ENCODE measurements around the gene UHRF2. TPM values are rescaled to one million over a fixed set of nuclear protein-coding genes. Genes with fewer than 3 reads are reported as not detected.
A peak's percentile ranks its signal among the peaks of the same experiment; 100 is the strongest.

UHRF2 gene
- polyA plus RNA-seq, 3 donors = 1.6 to 36.4 (median 7.7) TPM

GRCh38 chr9:6460189-6460768 is 47.3 kb downstream of the UHRF2 start:
- Histone ChIP-seq H3K4me3 (replicated peaks in 1 of 3; ENCODE audit: low read depth in 2 of 3, low read length in 3 of 3) (no peak overlapping the region), H3K4me2 (replicated peaks; ENCODE audit: extremely low read depth, low read length, poor library complexity, severe bottlenecking) (no peak overlapping the region), H4K20me1 (ENCODE audit: insufficient read depth, low read length) (peaks cover 56% of the 10 kb centered on the region), H3K9me3 (replicated peaks in 1 of 2; ENCODE audit: control insufficient read depth in 1 of 2, insufficient read depth in 1 of 2, low read length in 2 of 2) (no peaks in the 10 kb centered on the region), H3K4me1 (ENCODE audit: control insufficient read depth in 1 of 2, insufficient read depth in 2 of 2, low read length in 2 of 2) (no peaks in the 10 kb centered on the region), H3K79me2 (ENCODE audit: insufficient read depth, low read length) (peaks cover 85% of the 10 kb centered on the region), H3K9ac (ENCODE audit: insufficient read depth, low read length, poor library complexity, severe bottlenecking) (no peak overlapping the region), H3K27ac (ENCODE audit: low read depth in 1 of 2, low read length in 2 of 2) (no peak overlapping the region), H2AFZ (ENCODE audit: insufficient read depth, low read depth, low read length, poor library complexity, severe bottlenecking) (no peak overlapping the region), H3K27me3 (ENCODE audit: control insufficient read depth in 2 of 2, insufficient read depth in 2 of 2, low read length in 2 of 2) (no peaks in the 10 kb centered on the region), H3K36me3 (replicated peaks in 1 of 2; ENCODE audit: control insufficient read depth in 1 of 2, insufficient read depth in 2 of 2, low read length in 2 of 2) (peaks cover 8 to 48% of the 10 kb centered on the region in 2 donors)
- no peak for DNase-seq
- peak overlapping the region in 2 of 7 donors; percentile 32 to 40 for H3K27ac Mint-ChIP-seq
- peaks cover 30 to 51% of the 10 kb centered on the region in 2 donors for H3K36me3 Mint-ChIP-seq
- intact Hi-C loops (cut with micrococcal nuclease) = no loop called here
- peaks cover 0 to 7% (median 3%) of the 10 kb centered on the region in 7 donors for H3K9me3 Mint-ChIP-seq
- H3K4me1 Mint-ChIP-seq = no peaks in the 10 kb centered on the region
- WGBS (ENCODE audit: insufficient coverage) = no CpG with 5 or more reads among the region's 5 CpGs
- H3K4me3 Mint-ChIP-seq = no peak overlapping the region
- H3K27me3 Mint-ChIP-seq (ENCODE audit: low read depth in 3 of 3) = no peaks in the 10 kb centered on the region
- no peak for TF ChIP-seq CTCF (IDR thresholded peaks at IDR 0.05)

GRCh38 chr9:6461619-6462018 is 48.6 kb downstream of the UHRF2 start:
- H3K27ac ChIP-seq (ENCODE audit: low read depth in 1 of 2, low read length in 2 of 2) = no peak overlapping the region
- intact Hi-C loops (cut with micrococcal nuclease) = no loop called here
- Mint-ChIP-seq H3K27ac (peak overlapping the region in 1 of 7 donors; percentile 20), H3K27me3 (ENCODE audit: low read depth in 3 of 3) (no peaks in the 10 kb centered on the region), H3K4me1 (no peaks in the 10 kb centered on the region), H3K9me3 (peaks cover 0 to 6% (median 2%) of the 10 kb centered on the region in 7 donors), H3K4me3 (no peak overlapping the region), H3K36me3 (peaks cover 30 to 56% of the 10 kb centered on the region in 2 donors)
- no peaks in the 10 kb centered on the region for H3K9me3 ChIP-seq (replicated peaks in 1 of 2; ENCODE audit: control insufficient read depth in 1 of 2, insufficient read depth in 1 of 2, low read length in 2 of 2)
- no peak overlapping the region for H3K4me3 ChIP-seq (replicated peaks in 1 of 3; ENCODE audit: low read depth in 2 of 3, low read length in 3 of 3)
- no peak overlapping the region for H3K9ac ChIP-seq (ENCODE audit: insufficient read depth, low read length, poor library complexity, severe bottlenecking)
- TF ChIP-seq CTCF (IDR thresholded peaks at IDR 0.05) = no peak
- no CpG with 5 or more reads among the region's 3 CpGs for WGBS (ENCODE audit: insufficient coverage)
- peaks cover 14 to 61% of the 10 kb centered on the region in 2 donors for H3K36me3 ChIP-seq (replicated peaks in 1 of 2; ENCODE audit: control insufficient read depth in 1 of 2, insufficient read depth in 2 of 2, low read length in 2 of 2)
- H3K4me1 ChIP-seq (ENCODE audit: control insufficient read depth in 1 of 2, insufficient read depth in 2 of 2, low read length in 2 of 2) = no peaks in the 10 kb centered on the region
- no peak for DNase-seq
- H4K20me1 ChIP-seq (ENCODE audit: insufficient read depth, low read length) = peaks cover 44% of the 10 kb centered on the region
- H3K27me3 ChIP-seq (ENCODE audit: control insufficient read depth in 2 of 2, insufficient read depth in 2 of 2, low read length in 2 of 2) = no peaks in the 10 kb centered on the region
- H3K4me2 ChIP-seq (replicated peaks; ENCODE audit: extremely low read depth, low read length, poor library complexity, severe bottlenecking) = no peak overlapping the region
- H3K79me2 ChIP-seq (ENCODE audit: insufficient read depth, low read length) = peaks cover 79% of the 10 kb centered on the region
- no peak overlapping the region for H2AFZ ChIP-seq (ENCODE audit: insufficient read depth, low read depth, low read length, poor library complexity, severe bottlenecking)
